Measurements from ENCODE around the gene MOG. TPM values are rescaled to one million over a fixed set of nuclear protein-coding genes. Genes with fewer than 3 reads are reported as not detected.

Gene MOG
- total RNA-seq (not detected in 2 replicates), polyA plus RNA-seq (not detected in 2 replicates), polyA minus RNA-seq (not detected in 2 replicates)
- total RNA-seq (2013) = not detected

DNA sequence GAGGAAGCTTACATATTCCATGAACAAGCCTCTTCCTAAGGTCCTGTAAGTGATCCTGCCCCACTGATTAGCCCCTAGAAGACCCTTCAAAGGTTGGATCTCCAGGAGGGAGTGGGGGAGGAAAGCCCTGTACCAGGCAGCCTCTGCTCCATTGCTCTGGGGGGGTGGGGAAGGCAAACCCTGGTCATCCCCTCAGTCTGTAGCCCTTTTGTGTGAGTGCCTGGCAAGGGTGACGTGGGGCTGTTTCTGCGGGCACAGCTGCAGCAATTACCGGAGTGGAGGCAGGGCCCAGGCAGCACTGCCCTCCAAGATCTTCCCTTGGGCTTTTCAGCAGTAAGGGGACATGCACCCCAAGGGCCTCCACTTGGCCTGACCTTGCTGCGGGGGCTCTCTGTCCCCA, at the start of gene MOG:
TSS of gene MOG (plus strand) at position 295 of the 400 bp plus-strand sequence. CDS start 118 bp downstream, outside the sequence.
- H3K27me3 Mint-ChIP-seq = peaks cover 22% of the 10 kb centered on the region
- H3K9ac ChIP-seq (ENCODE audit: low read length) = no peak within 1 kb of the TSS
- no peak within 1 kb of the TSS for H3K27ac Mint-ChIP-seq
- H4K20me1 ChIP-seq (ENCODE audit: control insufficient read depth, insufficient read depth, low read length, poor library complexity, severe bottlenecking) = no peaks in the 10 kb centered on the region
- peaks cover under 1% of the 10 kb centered on the region for H3K4me1 Mint-ChIP-seq
- ATAC-seq (ENCODE audit: low read depth) (no peak), DNase-seq (no peak)
- H3K4me3 ChIP-seq (ENCODE audit: control extremely low read depth in 1 of 5, extremely low read depth in 1 of 5, insufficient read depth in 1 of 5, low read depth in 2 of 5, low read length in 4 of 5) = no peak within 1 kb of the TSS
- H3K9me3 Mint-ChIP-seq (ENCODE audit: insufficient read depth) = no peaks in the 10 kb centered on the region
- no peak within 1 kb of the TSS for H3K4me2 ChIP-seq (replicated peaks; ENCODE audit: low read depth, low read length, poor library complexity, severe bottlenecking)
- H3K79me2 ChIP-seq (ENCODE audit: control insufficient read depth, insufficient read depth, low read length) = no peaks in the 10 kb centered on the region
- no peak within 1 kb of the TSS for H2AFZ ChIP-seq (ENCODE audit: insufficient read depth, low read depth, low read length, poor library complexity, severe bottlenecking)
- peaks cover 0 to 34% (median 10%) of the 10 kb centered on the region in 4 experiments for H3K27me3 ChIP-seq (replicated peaks in 1 of 4; ENCODE audit: control extremely low read depth in 1 of 4, control insufficient read depth in 3 of 4, insufficient read depth in 4 of 4, low read length in 3 of 4)
- TF ChIP-seq CTCF (IDR thresholded peaks at IDR 0.05) = no peak
- TF ChIP-seq EZH2 (IDR thresholded peaks at IDR 0.05; ENCODE audit: borderline replicate concordance, insufficient read depth, low read depth, low read length, poor library complexity, severe bottlenecking) = no peak
- 96% methylated on average over 4 of the region's 4 CpGs for WGBS (ENCODE audit: insufficient coverage)
- POLR2A ChIA-PET = no interaction called here
- H3K36me3 ChIP-seq (replicated peaks in 1 of 2; ENCODE audit: control extremely low read depth in 1 of 2, control insufficient read depth in 1 of 2, extremely low read depth in 1 of 2, insufficient read depth in 2 of 2, low read length in 1 of 2) = no peaks in the 10 kb centered on the region
- intact Hi-C loops (cut with micrococcal nuclease) = no loop called here
- H3K4me1 ChIP-seq (ENCODE audit: control insufficient read depth in 2 of 2, insufficient read depth in 2 of 2, low read length in 2 of 2) = no peaks in the 10 kb centered on the region
- H3K4me3 Mint-ChIP-seq = no peak within 1 kb of the TSS
- no peak within 1 kb of the TSS for H3K27ac ChIP-seq (ENCODE audit: low read length in 2 of 2)
- CTCF ChIA-PET = no interaction called here
- H3K9me3 ChIP-seq (ENCODE audit: control extremely low read depth in 1 of 3, control insufficient read depth in 2 of 3, insufficient read depth in 1 of 3, low read length in 2 of 3) = peaks cover 0 to 2% (median 0%) of the 10 kb centered on the region in 3 donors

DNA sequence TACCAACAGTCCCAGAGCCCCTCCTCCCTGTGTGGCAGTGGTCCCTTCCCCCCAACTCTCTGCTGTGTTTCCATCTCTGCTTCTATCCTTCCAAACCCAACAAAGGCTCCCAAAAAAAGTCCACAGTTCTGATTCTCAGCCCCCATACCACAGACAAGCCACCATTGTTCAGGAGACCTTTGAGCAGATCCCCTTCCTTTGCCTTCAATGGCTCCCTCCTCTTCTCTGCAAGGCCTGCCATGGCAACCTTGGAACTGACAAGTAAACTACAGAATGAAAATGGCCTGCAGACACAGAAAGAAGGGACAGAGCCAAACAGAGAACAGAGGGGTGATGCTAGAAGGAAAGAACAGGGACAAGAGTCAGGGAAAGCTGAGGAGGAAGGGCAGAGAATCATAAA, 48.8 kb upstream of the MOG start:
- TF ChIP-seq EZH2 (IDR thresholded peaks at IDR 0.05; ENCODE audit: borderline replicate concordance, insufficient read depth, low read depth, low read length, poor library complexity, severe bottlenecking) (no peak), CTCF (IDR thresholded peaks at IDR 0.05) (no peak)
- Histone ChIP-seq H2AFZ (ENCODE audit: insufficient read depth, low read depth, low read length, poor library complexity, severe bottlenecking) (no peak overlapping the region), H3K27ac (ENCODE audit: low read length in 2 of 2) (no peak overlapping the region), H3K9me3 (ENCODE audit: control extremely low read depth in 1 of 3, control insufficient read depth in 2 of 3, insufficient read depth in 1 of 3, low read length in 2 of 3) (no peaks in the 10 kb centered on the region), H4K20me1 (ENCODE audit: control insufficient read depth, insufficient read depth, low read length, poor library complexity, severe bottlenecking) (no peaks in the 10 kb centered on the region), H3K9ac (ENCODE audit: low read length) (no peak overlapping the region), H3K4me2 (replicated peaks; ENCODE audit: low read depth, low read length, poor library complexity, severe bottlenecking) (no peak overlapping the region), H3K36me3 (replicated peaks in 1 of 2; ENCODE audit: control extremely low read depth in 1 of 2, control insufficient read depth in 1 of 2, extremely low read depth in 1 of 2, insufficient read depth in 2 of 2, low read length in 1 of 2) (peaks cover 4 to 79% of the 10 kb centered on the region in 2 experiments), H3K4me3 (ENCODE audit: control extremely low read depth in 1 of 5, extremely low read depth in 1 of 5, insufficient read depth in 1 of 5, low read depth in 2 of 5, low read length in 4 of 5) (no peak overlapping the region), H3K27me3 (replicated peaks in 1 of 4; ENCODE audit: control extremely low read depth in 1 of 4, control insufficient read depth in 3 of 4, insufficient read depth in 4 of 4, low read length in 3 of 4) (no peaks in the 10 kb centered on the region), H3K4me1 (ENCODE audit: control insufficient read depth in 2 of 2, insufficient read depth in 2 of 2, low read length in 2 of 2) (no peaks in the 10 kb centered on the region), H3K79me2 (ENCODE audit: control insufficient read depth, insufficient read depth, low read length) (no peaks in the 10 kb centered on the region)
- Mint-ChIP-seq H3K9me3 (ENCODE audit: insufficient read depth) (no peaks in the 10 kb centered on the region), H3K4me1 (no peaks in the 10 kb centered on the region), H3K4me3 (no peak overlapping the region), H3K27me3 (no peaks in the 10 kb centered on the region), H3K27ac (no peak overlapping the region)
- CTCF ChIA-PET = no interaction called here
- DNase-seq = no peak
- no peak for ATAC-seq (ENCODE audit: low read depth)
- intact Hi-C loops (cut with micrococcal nuclease) = no loop called here
- POLR2A ChIA-PET = no interaction called here

Data from B cell (primary cell).